Activated gamma-delta T cell (primary cell): ENCODE measurements around the gene USP3.

Source experiments
- DNase-seq: peaks from one replicate; lab custom pipeline; 2025; lab: John Stamatoyannopoulos, UW

Gene USP3

GRCh38 chr15:63544258-63545026 is 40.0 kb downstream of the USP3 start:
- DNase-seq, result no peak

GRCh38 chr15:63545520-63545919 is 41.1 kb downstream of the USP3 start:
- no peak for DNase-seq

- no peak for DNase-seq
Observed at GRCh38 chr15:63551400-63551799, 47.0 kb downstream of the USP3 start.

- DNase-seq, result no peak
Observed at GRCh38 chr15:63553388-63553791, 49.0 kb downstream of the USP3 start.

GRCh38 chr15:63554337-63554927 is 50.0 kb downstream of the USP3 start:
- DNase-seq, result no peak

GRCh38 chr15:63555507-63555906 is 51.1 kb downstream of the USP3 start:
- DNase-seq, result no peak

- DNase-seq, result no peak
Observed at GRCh38 chr15:63556246-63556645, 51.9 kb downstream of the USP3 start.

GRCh38 chr15:63556736-63557135 is 52.3 kb downstream of the USP3 start:
- no peak for DNase-seq

- DNase-seq, result no peak
Observed at GRCh38 chr15:63559753-63560152, 55.4 kb downstream of the USP3 start.

GRCh38 chr15:63560741-63561448 is 56.5 kb downstream of the USP3 start:
- DNase-seq, result no peak

- DNase-seq, result no peak
Observed at GRCh38 chr15:63564093-63564492, 59.7 kb downstream of the USP3 start.

- no peak for DNase-seq
Observed at GRCh38 chr15:63565536-63566186, 61.3 kb downstream of the USP3 start.

GRCh38 chr15:63572749-63573464 is 68.5 kb downstream of the USP3 start:
- DNase-seq, result no peak

- no peak for DNase-seq
Observed at GRCh38 chr15:63573533-63573932, 69.1 kb downstream of the USP3 start.

- DNase-seq, result no peak
Observed at GRCh38 chr15:63575312-63575711, 70.9 kb downstream of the USP3 start.

GRCh38 chr15:63576441-63576840 is 72.0 kb downstream of the USP3 start:
- no peak for DNase-seq

- DNase-seq, result no peak
Observed at GRCh38 chr15:63582179-63582578, 77.8 kb downstream of the USP3 start.

GRCh38 chr15:63582718-63583426 is 78.5 kb downstream of the USP3 start:
- DNase-seq, result no peak

- DNase-seq, result no peak
Observed at GRCh38 chr15:63586790-63587189, 82.4 kb downstream of the USP3 start.

- DNase-seq, result no peak
Observed at GRCh38 chr15:63587527-63587926, 83.1 kb downstream of the USP3 start.

- DNase-seq, result no peak
Observed at GRCh38 chr15:63588826-63589225, 84.4 kb downstream of the USP3 start.
